ENCODE data around the gene CHST2. TPM values are rescaled to one million over a fixed set of nuclear protein-coding genes. Genes with fewer than 3 reads are reported as not detected.

Gene CHST2
- total and polyA plus RNA-seq, 2 donors (not counting 3 experiments of a cell fraction or from before 2014, with no cell fraction given) = 4.3 to 6.5 TPM

DNA sequence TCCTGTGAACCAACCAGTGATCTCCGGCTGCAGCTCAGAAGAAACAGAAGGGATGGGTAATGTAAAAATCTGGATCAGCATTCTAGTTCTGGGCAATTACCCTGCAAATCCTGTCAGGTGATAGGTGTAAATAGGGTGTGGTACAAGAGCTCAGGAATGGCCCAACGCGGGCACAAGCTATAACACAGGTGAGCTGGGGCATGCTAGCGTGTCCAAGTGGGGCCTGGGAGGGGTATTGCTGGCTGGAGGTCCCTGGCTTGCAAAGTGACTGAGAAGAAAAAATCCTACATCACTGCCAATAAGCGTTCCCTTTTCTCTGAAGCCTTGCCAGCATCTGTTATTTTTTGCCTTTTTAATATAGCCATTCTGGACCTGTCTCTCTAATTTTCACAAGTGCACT lies 9.7 kb upstream of the CHST2 start:
- no peaks in the 10 kb centered on the region for H3K36me3 ChIP-seq (ENCODE audit: control insufficient read depth in 2 of 2, extremely low read depth in 1 of 2, insufficient read depth in 2 of 2, low read length in 2 of 2)
- ChIA-PET CTCF (interaction anchor here (1.5 to 3.7 kb wide), 2 partner anchors 25 to 564 kb away, joined by 3 to 16 read pairs; no protein-coding TSS in a partner anchor), POLR2A (no interaction called here)
- TF ChIP-seq GATA2 (IDR thresholded peaks at IDR 0.05; ENCODE audit: insufficient read depth, insufficient read length, low read depth, low read length) (no peak), MYC (IDR thresholded peaks at IDR 0.05; ENCODE audit: low read depth, low read length) (no peak), POLR2A (IDR thresholded peaks at IDR 0.05; ENCODE audit: low read depth, low read length) (no peak), JUN (IDR thresholded peaks at IDR 0.05; ENCODE audit: borderline replicate concordance, insufficient read depth, insufficient read length, low read depth) (no peak), POLR2AphosphoS5 (IDR thresholded peaks at IDR 0.05; ENCODE audit: insufficient read depth, low read depth, low read length) (no peak), FOS (IDR thresholded peaks at IDR 0.05; ENCODE audit: borderline replicate concordance, insufficient read depth, low read length) (no peak), EZH2 (IDR thresholded peaks at IDR 0.05; ENCODE audit: borderline replicate concordance, low read depth, low read length, severe bottlenecking) (no peak)
- TF ChIP-seq, protein P1, sequence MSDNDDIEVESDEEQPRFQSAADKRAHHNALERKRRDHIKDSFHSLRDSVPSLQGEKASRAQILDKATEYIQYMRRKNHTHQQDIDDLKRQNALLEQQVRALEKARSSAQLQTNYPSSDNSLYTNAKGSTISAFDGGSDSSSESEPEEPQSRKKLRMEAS (IDR thresholded peaks at IDR 0.05; ENCODE audit: insufficient read depth, insufficient read length) = no peak
- TF ChIP-seq, protein P2, sequence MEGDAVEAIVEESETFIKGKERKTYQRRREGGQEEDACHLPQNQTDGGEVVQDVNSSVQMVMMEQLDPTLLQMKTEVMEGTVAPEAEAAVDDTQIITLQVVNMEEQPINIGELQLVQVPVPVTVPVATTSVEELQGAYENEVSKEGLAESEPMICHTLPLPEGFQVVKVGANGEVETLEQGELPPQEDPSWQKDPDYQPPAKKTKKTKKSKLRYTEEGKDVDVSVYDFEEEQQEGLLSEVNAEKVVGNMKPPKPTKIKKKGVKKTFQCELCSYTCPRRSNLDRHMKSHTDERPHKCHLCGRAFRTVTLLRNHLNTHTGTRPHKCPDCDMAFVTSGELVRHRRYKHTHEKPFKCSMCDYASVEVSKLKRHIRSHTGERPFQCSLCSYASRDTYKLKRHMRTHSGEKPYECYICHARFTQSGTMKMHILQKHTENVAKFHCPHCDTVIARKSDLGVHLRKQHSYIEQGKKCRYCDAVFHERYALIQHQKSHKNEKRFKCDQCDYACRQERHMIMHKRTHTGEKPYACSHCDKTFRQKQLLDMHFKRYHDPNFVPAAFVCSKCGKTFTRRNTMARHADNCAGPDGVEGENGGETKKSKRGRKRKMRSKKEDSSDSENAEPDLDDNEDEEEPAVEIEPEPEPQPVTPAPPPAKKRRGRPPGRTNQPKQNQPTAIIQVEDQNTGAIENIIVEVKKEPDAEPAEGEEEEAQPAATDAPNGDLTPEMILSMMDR (IDR thresholded peaks at IDR 0.05; ENCODE audit: extremely low read depth in 1 of 2, insufficient read depth in 1 of 2, low read depth in 1 of 2, low read length in 2 of 2) = no peak
- H3K79me2 ChIP-seq (ENCODE audit: control insufficient read depth, insufficient read depth, low read length) = no peaks in the 10 kb centered on the region
- no peak overlapping the region for H2AFZ ChIP-seq (ENCODE audit: low read depth, low read length)
- no TSS peak for BruUV-seq (replicated peaks)
- no peak overlapping the region for H3K4me3 ChIP-seq (replicated peaks in 1 of 3; ENCODE audit: insufficient read depth in 1 of 3, low read depth in 1 of 3, low read length in 3 of 3)
- H3K9ac ChIP-seq (replicated peaks; ENCODE audit: extremely low read depth, insufficient read depth, low read length) = no peak overlapping the region
- H3K27ac ChIP-seq (ENCODE audit: insufficient read depth, low read depth, low read length) = no peak overlapping the region
- no peak for DNase-seq (ENCODE audit: low read depth, low spot score)
- no peaks in the 10 kb centered on the region for H4K20me1 ChIP-seq (replicated peaks; ENCODE audit: control insufficient read depth, extremely low read depth, insufficient read depth, low read length)
- no peaks in the 10 kb centered on the region for H3K9me3 ChIP-seq (replicated peaks; ENCODE audit: control insufficient read depth, insufficient read depth, low read length)
- no peaks in the 10 kb centered on the region for H3K4me1 ChIP-seq (ENCODE audit: control insufficient read depth, extremely low read depth, insufficient read depth, low read length)
- no peaks in the 10 kb centered on the region for H3K9me1 ChIP-seq (replicated peaks; ENCODE audit: control insufficient read depth, extremely low read depth, insufficient read depth, low read length)
- H3K4me2 ChIP-seq (ENCODE audit: insufficient read depth, low read length) = no peak overlapping the region
- dilution Hi-C loops (cut with MboI; ENCODE audit: extremely low pct_ligation_motif_present, low sequenced_read_pairs) (no loop called here), intact Hi-C loops (cut with micrococcal nuclease) (no loop called here)
- peaks cover 3 to 6% of the 10 kb centered on the region in 2 experiments for H3K27me3 ChIP-seq (ENCODE audit: control insufficient read depth in 2 of 2, insufficient read depth in 2 of 2, low read length in 2 of 2)
- no peak for FAIRE-seq

Measured in endothelial cell of umbilical vein (primary cell).